GM15510 (cell line): ENCODE data around the gene KRT78.

Experiments
- POLR2A ChIP-seq: IDR thresholded peaks from 3 replicates; pipeline ENCODE4 v1.6.1; 2011; ENCODE audit warnings: borderline replicate concordance; ENCODE audit not compliant: insufficient read length; ENCODE audit errors: extremely low read depth

Gene KRT78

DNA sequence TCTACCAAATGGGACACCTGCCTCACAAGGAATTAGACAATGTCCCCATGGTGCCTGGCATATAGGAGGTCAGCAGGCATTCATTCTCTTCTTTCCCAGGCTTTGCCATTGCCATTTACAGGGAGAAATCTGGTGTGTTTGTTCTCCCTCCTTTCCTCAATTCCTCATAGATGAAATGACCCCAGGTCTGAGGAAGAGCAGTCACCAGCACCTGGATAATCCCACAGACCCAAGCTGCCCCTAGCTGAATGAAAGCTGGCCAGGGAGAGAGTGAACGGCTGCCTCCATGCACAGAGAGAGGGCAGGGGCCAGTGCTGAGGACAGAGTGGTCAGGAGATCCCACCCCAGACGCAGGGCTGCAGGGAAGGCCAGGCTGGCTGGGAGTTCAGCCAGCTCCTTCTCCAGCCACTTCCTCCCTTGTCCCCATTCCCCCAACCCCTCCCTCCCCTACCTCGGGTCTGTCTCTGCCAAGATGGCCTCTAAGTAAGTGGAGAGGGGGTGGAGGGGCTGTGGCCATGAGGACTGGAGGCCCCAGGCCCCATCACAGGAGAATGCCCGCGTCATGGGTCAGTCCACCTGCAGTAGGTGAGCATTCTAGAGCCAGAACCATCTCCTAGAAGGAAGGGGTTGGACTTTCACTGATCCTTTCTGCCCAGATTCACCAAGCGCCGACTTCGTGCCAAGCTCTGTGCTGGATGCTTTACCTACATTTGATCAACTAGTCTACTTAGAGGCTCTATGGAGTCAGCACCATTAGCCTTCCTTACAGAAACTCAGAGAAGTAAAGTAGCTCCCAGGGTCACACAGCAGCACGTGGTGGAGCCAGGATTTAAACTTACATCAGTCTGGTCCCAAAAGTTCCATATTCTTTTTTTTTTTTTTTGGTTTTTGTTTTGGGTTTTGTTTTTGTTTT lies 32.9 kb downstream of the KRT78 start:
- TF ChIP-seq POLR2A = no peak

DNA sequence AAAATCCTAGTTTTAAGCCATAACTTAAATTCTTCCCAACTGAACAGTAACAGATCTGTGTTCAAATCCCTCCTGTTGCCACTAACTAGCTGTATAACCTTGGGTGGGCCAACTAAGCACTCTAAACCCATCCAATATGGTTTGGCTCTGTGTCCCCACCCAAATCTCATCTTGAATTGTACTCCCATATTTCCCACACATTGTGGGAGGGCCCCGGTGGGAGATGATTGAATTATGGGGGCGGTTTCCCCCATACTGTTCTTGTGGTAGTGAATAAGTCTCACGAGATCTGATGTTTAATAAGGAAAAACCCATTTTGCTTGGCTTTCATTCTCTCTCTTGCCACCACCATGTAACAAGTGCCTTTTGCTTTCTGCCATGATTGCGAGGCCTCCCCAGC lies 33.6 kb downstream of the KRT78 start:
- TF ChIP-seq POLR2A = no peak

DNA sequence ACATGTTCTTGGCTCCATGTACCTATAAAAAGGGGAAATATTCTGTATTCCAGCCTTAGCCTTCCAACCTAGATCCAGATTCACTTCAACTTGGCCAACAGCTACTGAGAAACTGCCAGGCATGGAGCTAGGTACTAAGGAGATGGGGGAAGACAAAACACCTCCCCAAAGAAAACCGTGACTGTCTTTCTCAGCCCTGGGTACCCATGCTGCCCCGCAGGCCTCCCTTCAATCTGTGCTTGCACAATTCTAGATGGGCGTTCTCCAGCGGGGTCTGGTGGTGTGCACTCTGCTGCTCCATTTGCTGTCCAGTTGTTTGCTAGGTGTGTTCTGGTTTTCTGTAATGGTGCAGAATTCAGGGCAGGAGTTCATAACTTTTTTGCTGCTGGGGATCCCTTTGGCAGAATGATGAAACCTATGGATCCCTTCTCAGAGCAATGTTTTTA lies 34.1 kb downstream of the KRT78 start:
- TF ChIP-seq POLR2A = no peak

DNA sequence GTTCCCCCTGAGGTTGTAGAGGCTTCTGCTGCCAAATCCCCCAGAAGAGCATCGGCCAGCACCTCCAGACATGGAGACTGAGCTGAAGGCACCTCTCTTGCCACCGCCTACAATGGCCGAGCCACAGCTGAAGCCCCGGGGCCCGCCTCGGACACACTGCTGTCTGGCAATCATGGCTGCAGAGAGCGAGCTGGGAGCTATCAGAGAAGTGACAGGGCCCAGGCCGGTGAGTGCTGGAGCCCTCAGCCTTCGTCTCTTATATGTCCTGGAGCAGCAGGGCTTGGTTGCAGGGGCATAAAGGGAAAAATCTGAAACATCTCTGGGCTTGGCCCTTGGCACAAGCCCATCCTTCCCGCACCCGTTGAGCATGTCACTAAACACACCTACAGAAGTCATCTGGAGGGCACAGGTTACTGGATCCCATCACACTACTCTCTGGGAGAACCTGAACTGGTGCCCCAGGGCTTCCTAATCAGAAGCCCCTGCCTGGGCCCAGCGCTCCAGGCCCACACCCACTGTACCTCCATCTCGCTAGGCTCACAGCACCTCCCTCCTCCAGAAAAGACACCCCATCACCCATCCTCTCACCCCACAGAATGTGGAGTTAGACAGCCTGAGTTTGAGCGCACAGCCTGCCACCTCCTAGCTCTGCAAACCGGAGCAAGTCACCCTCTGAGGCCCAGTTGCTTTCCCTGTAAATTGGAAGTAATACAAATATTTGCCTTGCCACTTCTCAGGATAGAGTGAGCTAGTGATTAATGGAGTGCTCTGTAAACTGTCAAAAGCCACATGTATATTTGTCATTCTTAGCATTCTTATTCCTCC lies 34.7 kb downstream of the KRT78 start, which contains the start of gene KRT4:
TSS of gene KRT4 (minus strand) at position 232 of the 825 bp plus-strand sequence. CDS start at position 174, 58 bp downstream.
- TF ChIP-seq POLR2A = no peak

DNA sequence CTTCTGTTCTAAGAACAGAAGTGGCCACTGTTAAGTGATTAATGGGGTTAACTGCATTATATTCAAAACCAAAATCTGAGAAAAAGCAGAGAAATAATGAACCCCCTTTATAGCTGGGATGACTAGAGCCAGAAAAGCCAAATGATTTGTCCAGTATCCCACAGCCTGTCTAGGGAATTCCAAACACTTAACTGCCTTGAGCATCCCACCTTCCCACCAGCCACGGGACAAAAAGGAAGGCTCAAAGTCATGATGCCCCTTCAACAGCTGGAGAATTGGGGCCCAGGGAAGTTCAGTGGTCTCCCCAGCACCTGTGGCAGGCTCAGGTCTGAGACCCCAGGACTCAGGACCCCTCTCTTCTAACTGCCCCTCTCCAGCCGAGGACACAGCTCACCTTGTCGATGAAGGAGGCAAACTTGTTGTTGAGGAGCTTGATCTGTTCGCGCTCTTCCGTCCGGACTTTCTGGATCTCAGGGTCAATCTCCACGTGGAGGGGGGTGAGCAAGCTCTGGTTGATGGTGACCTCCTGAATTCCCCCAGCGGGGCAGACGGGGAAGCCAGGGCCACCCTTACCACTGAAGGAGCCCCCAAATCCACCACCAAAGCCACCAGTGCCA lies 35.5 kb downstream of the KRT78 start:
- TF ChIP-seq POLR2A = no peak

DNA sequence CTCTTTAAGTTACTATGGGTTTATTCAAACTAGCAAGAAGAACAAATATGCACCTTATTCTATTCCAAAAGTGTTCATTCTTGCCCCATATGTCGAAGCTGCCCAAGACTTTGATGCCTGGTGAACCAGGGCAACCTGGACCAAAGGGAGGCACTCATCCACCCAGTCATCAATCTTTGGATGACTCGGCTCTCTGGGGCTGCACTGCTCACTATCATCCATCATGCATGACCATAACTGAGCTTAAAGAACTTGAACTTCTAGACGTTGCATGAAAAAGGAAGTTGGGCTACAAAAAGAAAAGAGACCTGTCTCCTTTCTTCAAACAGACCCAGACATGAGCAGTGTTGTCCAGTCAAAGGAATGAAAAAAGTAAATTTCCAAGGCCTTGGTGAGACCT lies 36.0 kb downstream of the KRT78 start:
- TF ChIP-seq POLR2A = no peak

DNA sequence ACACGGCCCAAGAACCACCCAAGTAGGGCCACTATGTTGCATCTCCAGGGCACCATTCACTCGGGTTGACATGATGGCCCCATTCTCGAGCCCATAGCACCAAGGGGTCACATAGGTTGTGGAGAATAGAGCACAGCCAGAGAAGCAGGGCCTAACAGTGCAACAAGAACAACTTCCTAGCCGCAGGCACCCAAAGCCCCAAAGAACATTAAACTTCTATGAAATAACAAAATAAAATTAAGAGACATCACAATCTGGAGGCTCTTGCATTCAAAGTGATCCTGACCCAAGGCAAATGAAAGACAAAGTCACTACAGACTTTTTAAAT lies 36.8 kb downstream of the KRT78 start:
- no peak for TF ChIP-seq POLR2A

DNA sequence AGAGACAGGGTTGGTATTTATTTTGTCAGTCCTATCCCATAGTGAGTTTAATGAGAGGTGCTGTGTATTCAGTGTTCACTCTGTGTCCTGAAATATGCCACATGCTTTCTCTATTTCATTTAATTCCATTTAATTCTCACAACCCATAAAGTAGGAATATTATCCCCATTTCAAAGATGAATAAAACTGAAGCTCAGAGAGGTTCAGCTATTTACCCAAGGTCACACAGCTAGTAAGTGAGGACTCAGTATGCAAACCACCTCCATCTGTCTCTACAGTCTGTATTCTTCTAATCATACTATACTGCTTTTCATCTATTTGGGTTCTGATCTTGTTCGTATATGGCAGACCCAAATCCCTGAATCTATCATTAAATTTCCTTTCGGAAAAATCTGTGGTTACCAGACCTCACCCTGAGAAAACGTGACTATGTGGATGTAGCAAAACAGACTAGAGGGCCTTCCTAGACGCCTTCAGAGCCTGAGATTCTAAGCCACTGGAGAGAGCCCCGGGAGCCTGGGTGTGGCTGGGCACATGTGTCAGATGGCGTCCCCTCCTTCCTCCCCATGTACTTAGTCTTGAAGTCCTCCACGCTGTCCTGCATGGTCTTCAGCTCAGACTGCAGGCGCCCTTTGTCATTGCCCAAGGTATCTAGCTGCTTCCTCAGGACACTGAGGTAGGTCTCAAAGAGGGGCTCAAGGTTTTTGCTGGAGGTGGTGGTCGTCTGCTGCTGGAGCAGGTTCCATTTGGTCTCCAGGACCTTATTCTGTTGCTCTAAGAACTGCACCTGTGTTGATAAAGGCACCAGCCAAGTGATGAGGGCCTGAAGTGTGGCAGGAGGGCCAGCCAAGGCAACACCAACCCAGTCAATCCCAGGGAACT lies 37.4 kb downstream of the KRT78 start:
- no peak for TF ChIP-seq POLR2A

DNA sequence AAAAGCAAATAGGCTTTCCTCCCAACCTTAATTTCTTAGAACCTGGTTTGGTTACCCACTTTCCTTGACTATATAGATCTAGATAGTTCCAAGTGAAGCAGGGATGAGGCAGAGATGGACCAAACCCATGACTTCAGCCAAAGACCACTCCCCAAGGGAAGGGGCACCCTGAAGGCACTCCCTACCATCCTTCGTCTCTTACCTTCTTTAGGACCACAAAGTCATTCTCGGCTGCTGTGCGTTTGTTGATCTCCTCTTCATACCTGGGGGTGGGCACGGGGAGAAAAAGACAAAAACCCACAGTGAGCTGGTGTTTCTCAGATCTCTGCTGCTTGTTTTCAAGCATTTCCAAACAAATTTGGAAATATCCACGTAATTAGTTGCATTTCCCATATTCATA lies 38.2 kb downstream of the KRT78 start:
- TF ChIP-seq POLR2A = no peak

DNA sequence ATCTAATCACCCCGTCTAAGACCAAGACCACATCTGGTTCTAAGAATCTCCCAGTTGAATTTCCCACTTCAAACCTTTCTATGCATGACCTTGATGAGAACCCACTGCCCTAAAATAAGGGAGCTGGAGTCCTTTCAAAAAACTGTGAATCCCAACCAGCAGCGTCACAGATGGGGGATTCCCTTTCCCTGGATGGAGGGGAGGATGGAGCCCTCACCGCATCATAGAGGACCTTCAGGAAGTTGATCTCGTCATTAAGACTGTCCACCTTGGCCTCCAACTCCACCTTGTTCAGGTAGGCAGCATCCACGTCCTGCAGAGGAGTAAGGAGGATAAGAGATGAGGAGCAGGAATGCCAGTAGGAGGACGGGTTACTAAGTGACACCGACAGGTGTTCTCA lies 39.6 kb downstream of the KRT78 start:
- no peak for TF ChIP-seq POLR2A

DNA sequence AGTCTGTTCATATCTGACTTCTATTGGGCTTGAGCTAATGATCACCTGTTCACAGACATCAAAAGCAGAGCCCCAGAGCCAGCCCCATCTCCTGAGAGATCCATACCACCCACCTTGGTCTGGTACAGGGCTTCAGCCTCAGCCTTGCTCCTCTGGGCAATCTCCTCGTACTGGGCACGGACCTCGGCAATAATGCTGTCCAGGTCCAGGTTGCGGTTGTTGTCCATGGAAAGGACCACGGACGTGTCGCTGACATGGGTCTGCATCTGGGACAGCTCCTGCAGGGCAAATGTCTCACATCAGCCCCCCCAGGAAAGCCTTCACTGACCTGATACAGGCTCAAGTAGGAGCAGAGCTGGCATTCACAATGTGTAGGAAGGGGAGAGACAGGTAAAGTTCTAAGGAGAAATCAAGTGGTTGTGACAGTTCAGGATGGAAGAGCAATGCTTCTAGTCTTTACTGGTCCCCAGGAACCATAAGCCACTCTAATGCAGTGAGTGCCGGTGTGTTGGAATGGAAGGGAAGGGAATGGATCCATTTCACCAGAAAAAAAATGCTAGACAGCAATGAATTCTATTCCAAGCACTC lies 40.1 kb downstream of the KRT78 start:
- TF ChIP-seq POLR2A = no peak

DNA sequence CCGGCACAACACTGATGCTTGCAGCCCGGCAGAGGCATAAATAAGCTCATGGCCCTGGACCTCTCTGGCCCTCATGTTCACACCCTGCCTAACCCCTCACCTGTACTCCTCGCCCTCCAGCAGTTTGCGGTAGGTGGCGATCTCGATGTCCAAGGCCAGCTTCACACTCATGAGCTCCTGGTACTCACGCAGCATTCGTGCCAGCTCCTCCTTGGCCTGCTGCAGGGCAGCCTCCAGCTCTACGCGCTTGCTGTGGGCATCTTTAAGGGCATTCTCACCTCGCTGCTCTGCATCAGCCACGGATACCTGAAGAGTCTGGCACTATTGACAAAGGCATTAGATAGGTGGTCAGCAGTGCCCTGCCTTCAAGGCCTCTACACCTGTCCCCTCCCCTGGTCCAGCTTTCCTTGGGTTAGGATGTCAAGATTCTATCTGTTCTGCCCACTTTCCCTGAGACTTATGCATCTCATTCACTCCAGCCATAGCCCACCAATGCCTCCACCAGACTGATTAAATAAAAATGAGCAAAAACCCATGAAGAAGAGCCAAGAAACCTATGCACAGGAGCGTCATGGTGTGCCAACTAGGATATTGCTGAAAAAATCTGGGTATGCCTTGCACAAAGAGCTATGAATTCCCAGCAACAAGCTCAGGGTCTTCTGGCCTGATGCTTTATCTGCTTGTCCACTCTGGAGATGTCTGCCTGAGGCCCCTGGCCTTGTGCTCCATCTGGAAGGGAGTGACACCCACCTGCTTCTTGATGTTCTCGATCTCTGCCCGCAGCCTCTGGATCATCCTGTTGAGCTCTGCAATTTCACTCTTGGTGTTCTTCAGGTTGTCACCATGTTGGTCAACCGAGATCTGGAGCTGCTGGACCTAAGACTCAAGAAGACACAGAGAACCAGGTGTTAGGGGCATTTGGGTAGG lies 41.0 kb downstream of the KRT78 start:
- no peak for TF ChIP-seq POLR2A
